ENCODE results near the gene PELI1. TPM values are rescaled to one million over a fixed set of nuclear protein-coding genes. Genes with fewer than 3 reads are reported as not detected.

Gene PELI1
- total RNA-seq, 3 donors from 2014 or later, result 31.8 to 51.7 (median 40.6) TPM

DNA sequence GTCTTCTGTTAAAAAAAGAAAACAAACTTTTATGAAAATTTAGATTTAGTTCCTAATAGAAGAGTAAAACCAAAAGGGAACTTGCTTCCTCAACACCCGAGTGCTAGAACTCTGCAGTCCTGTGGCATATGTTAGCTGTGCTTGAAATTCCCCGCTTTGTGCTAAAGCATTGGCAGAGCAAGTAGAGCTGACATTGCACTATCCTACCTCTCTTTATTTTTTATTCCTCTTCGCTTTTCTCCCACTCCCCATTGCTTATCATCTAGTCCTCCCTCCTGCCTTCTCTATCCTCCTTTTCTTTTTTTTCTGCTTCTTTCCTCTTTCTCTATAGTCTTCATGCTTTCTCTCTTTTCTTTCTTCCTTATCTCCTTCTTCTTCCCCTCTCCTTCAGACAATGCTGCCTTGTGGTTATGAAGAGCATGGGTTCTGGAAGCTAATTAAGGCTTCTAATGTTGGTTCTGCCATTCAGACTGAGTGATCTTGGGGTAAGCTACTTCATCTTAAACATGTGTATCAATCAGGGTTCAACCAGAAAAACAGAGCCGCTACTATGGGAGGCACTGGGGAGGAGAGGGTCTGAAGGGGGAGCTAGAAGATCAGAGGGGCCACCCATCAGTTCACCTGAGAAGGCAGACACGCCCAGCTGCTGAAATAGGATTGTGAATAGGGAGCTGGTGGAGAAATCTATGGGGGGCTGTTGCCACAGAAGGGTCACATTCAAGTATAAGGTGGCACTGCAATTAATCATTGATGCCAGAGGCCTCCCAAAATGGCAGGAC is 31.4 kb upstream of the PELI1 start:
- intact Hi-C loops (cut with DNase I; ENCODE audit: low total_unique reads), result no loop called here
- DNase-seq (ENCODE audit: low spot score in 2 of 2), result no peak
- H3K9me3 ChIP-seq, result no peaks in the 10 kb centered on the region
- H3K4me3 ChIP-seq, result no peak overlapping the region
- TF ChIP-seq POLR2A (IDR thresholded peaks at IDR 0.05) (no peak), POLR2AphosphoS5 (IDR thresholded peaks at IDR 0.05) (no peak)
- TF ChIP-seq, protein P1, sequence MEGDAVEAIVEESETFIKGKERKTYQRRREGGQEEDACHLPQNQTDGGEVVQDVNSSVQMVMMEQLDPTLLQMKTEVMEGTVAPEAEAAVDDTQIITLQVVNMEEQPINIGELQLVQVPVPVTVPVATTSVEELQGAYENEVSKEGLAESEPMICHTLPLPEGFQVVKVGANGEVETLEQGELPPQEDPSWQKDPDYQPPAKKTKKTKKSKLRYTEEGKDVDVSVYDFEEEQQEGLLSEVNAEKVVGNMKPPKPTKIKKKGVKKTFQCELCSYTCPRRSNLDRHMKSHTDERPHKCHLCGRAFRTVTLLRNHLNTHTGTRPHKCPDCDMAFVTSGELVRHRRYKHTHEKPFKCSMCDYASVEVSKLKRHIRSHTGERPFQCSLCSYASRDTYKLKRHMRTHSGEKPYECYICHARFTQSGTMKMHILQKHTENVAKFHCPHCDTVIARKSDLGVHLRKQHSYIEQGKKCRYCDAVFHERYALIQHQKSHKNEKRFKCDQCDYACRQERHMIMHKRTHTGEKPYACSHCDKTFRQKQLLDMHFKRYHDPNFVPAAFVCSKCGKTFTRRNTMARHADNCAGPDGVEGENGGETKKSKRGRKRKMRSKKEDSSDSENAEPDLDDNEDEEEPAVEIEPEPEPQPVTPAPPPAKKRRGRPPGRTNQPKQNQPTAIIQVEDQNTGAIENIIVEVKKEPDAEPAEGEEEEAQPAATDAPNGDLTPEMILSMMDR (IDR thresholded peaks at IDR 0.05), result no peak
- H3K4me1 ChIP-seq, result no peaks in the 10 kb centered on the region
- no peaks in the 10 kb centered on the region for H3K36me3 ChIP-seq
- H3K27ac ChIP-seq, result no peak overlapping the region
- H3K27me3 ChIP-seq, result no peaks in the 10 kb centered on the region

DNA sequence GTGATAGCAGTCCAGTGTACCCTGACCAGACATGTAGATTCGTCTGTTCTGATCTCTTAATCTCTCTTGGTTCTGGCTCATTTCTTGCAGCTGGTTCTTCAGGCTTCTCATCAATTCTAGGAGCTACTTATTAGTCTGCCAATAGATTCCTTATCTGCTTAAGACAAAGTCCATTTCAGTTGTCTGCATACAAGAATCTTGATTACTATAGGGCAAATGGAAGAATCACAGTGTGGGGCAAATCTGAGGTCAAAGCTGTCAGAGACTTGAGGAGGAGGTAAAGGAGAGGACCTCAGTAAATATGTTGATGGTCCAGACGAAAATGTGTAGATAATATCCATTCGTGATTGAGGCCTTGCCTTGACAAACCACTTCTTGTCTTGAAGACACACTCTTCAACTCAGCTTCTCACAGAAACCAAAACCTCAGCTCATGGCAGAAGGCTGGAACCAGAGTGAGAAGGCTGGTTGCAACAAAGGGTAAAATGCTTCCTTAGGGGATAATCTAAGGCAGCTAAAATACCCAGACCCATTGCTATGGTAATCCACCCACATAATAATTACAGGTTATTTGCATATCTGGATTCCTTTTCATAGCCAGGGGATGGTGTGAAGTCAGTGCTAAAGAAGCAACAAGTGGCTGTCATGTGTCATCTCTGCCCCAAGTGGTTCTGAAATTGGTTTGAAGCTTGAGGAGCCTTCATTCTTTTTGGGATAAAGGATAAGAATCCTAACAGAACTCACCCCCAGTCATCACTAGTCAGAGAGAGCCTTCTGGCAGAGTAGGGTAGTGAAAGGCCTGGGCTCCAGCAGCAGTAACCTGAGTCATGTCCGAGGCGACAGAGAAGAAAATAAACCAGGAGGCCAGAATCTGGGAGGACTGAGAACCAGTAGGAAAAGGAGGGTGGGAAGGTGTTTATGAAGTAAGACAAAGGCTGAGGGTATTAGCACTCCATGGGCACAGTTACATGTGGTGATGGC is 29.2 kb upstream of the PELI1 start:
- TF ChIP-seq, protein P1 (IDR thresholded peaks at IDR 0.05), result no peak
- TF ChIP-seq POLR2A (IDR thresholded peaks at IDR 0.05) (no peak), POLR2AphosphoS5 (IDR thresholded peaks at IDR 0.05) (no peak)
- H3K36me3 ChIP-seq, result no peaks in the 10 kb centered on the region
- H3K4me1 ChIP-seq, result no peaks in the 10 kb centered on the region
- H3K27ac ChIP-seq, result no peak overlapping the region
- H3K4me3 ChIP-seq, result no peak overlapping the region
- H3K27me3 ChIP-seq, result no peaks in the 10 kb centered on the region
- H3K9me3 ChIP-seq, result no peaks in the 10 kb centered on the region
- intact Hi-C loops (cut with DNase I; ENCODE audit: low total_unique reads), result no loop called here
- no peak for DNase-seq (ENCODE audit: low spot score in 2 of 2)

DNA sequence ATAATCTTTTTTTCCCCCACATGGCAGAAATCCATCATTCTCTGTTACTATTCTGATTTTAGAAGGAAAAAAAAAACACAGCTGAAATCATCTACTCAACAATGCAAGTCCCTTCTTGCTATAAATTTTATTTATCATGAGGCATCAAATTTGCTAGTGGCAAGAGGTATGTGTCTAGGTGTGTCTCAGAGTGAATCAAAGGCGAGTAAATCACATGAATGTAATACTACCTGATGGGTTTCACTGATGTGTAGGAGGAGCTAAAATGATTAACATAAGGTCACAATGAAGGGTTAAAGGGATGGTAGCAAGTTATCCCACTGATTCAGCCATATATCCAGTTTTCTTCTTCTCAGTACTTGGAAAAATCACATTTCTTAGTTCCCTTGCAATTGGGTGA is 24.5 kb upstream of the PELI1 start:
- H3K4me3 ChIP-seq, result no peak overlapping the region
- H3K27me3 ChIP-seq, result no peaks in the 10 kb centered on the region
- H3K36me3 ChIP-seq, result no peaks in the 10 kb centered on the region
- no peak for DNase-seq (ENCODE audit: low spot score in 2 of 2)
- H3K4me1 ChIP-seq, result no peaks in the 10 kb centered on the region
- intact Hi-C loops (cut with DNase I; ENCODE audit: low total_unique reads), result no loop called here
- H3K27ac ChIP-seq, result no peak overlapping the region
- TF ChIP-seq POLR2A (IDR thresholded peaks at IDR 0.05), result no peak
- TF ChIP-seq POLR2AphosphoS5 (IDR thresholded peaks at IDR 0.05), result no peak
- TF ChIP-seq, protein P1 (IDR thresholded peaks at IDR 0.05), result no peak
- H3K9me3 ChIP-seq, result no peaks in the 10 kb centered on the region

DNA sequence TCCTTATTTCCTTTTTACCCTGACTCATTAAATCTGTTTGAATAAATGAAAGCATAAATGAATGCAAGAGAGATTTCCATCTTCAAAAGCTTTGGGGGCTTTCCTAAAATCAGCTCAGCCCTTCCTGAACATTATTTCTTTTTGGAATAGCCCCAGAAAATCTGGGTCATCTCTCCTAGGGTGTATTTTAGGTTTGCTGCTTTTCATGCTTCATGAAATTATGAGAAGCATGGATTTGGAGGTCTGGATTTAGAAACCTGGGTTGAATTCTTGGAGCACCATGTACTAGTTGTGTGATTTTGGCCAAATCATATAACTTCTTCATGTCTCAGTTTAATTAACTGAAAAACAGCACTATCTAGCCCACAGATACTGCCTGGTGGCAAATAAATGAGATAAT is 24.0 kb upstream of the PELI1 start:
- H3K4me3 ChIP-seq, result no peak overlapping the region

More for the DNA sequence above, 24.0 kb upstream of the PELI1 start:
- intact Hi-C loops (cut with DNase I; ENCODE audit: low total_unique reads), result no loop called here
- H3K9me3 ChIP-seq, result no peaks in the 10 kb centered on the region
- no peak for DNase-seq (ENCODE audit: low spot score in 2 of 2)
- no peaks in the 10 kb centered on the region for H3K27me3 ChIP-seq
- no peak overlapping the region for H3K27ac ChIP-seq
- TF ChIP-seq POLR2A (IDR thresholded peaks at IDR 0.05) (no peak), POLR2AphosphoS5 (IDR thresholded peaks at IDR 0.05) (no peak)
- TF ChIP-seq, protein P1 (IDR thresholded peaks at IDR 0.05), result no peak
- no peaks in the 10 kb centered on the region for H3K36me3 ChIP-seq
- H3K4me1 ChIP-seq, result no peaks in the 10 kb centered on the region

Measured in breast epithelium (tissue), 4 donors.